OCI-LY7 (cell line): ENCODE measurements around the gene PHF10.

Experiments
- CTCF ChIP-seq: fragments of 200-600 bp; sonication (generic); conservative IDR thresholded peaks from 2 replicates; pipeline ENCODE4 v1.5.1; 2014; ENCODE audit warnings: mild to moderate bottlenecking, antibody characterized with exemption, low read length, moderate library complexity, mixed read lengths
- EZH2phosphoT487 ChIP-seq: fragments of 200-600 bp; sonication (generic); IDR thresholded peaks from 2 replicates; pipeline ENCODE4 v1.6.1; 2018; ENCODE audit warnings: low read depth, borderline replicate concordance, mild to moderate bottlenecking, mixed run types, antibody characterized with exemption, low read length, moderate library complexity, mixed read lengths

- TF ChIP-seq CTCF (no peak), EZH2phosphoT487 (no peak)
These were observed 1.7 kb downstream of the PHF10 start for GRCh38 chr6:169722362-169723199.
